ENCODE data around the gene KIF25. TPM values are rescaled to one million over a fixed set of nuclear protein-coding genes. Genes with fewer than 3 reads are reported as not detected.

Gene KIF25
- total and polyA plus RNA-seq, 8 donors: 0.31 to 0.37 (median 0.33) TPM; not detected in 5

- H3K4me1 ChIP-seq: peaks cover 0 to 8% (median 3%) of the 10 kb centered on the region in 4 donors
- no peak for DNase-seq
- 58 to 68% (median 63%) methylated on average over 5 of the region's 5 CpGs for WGBS, 5 donors
- H3K36me3 ChIP-seq: no peaks in the 10 kb centered on the region
- no peaks in the 10 kb centered on the region for H3K9me3 ChIP-seq
- no peak overlapping the region for H3K27ac ChIP-seq
- H3K27me3 ChIP-seq: no peaks in the 10 kb centered on the region
- intact Hi-C loops (cut with DNase I; ENCODE audit: low total_unique reads): no loop called here
- TF ChIP-seq POLR2A (IDR thresholded peaks at IDR 0.05) (no peak), POLR2AphosphoS5 (IDR thresholded peaks at IDR 0.05) (no peak), EP300 (IDR thresholded peaks at IDR 0.05) (no peak)
- TF ChIP-seq, protein P1, sequence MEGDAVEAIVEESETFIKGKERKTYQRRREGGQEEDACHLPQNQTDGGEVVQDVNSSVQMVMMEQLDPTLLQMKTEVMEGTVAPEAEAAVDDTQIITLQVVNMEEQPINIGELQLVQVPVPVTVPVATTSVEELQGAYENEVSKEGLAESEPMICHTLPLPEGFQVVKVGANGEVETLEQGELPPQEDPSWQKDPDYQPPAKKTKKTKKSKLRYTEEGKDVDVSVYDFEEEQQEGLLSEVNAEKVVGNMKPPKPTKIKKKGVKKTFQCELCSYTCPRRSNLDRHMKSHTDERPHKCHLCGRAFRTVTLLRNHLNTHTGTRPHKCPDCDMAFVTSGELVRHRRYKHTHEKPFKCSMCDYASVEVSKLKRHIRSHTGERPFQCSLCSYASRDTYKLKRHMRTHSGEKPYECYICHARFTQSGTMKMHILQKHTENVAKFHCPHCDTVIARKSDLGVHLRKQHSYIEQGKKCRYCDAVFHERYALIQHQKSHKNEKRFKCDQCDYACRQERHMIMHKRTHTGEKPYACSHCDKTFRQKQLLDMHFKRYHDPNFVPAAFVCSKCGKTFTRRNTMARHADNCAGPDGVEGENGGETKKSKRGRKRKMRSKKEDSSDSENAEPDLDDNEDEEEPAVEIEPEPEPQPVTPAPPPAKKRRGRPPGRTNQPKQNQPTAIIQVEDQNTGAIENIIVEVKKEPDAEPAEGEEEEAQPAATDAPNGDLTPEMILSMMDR (IDR thresholded peaks at IDR 0.05): no peak
- H3K4me3 ChIP-seq: no peak overlapping the region
Observed at GRCh38 chr6:168021581-168021980, 24.1 kb downstream of the KIF25 start.

GRCh38 chr6:168022488-168023321, 25.2 kb downstream of the KIF25 start:
- Histone ChIP-seq H3K27me3 (no peaks in the 10 kb centered on the region), H3K27ac (no peak overlapping the region), H3K4me3 (no peak overlapping the region), H3K9me3 (no peaks in the 10 kb centered on the region), H3K36me3 (no peaks in the 10 kb centered on the region), H3K4me1 (peaks cover 0 to 7% (median 3%) of the 10 kb centered on the region in 4 donors)
- TF ChIP-seq POLR2AphosphoS5 (IDR thresholded peaks at IDR 0.05) (no peak), POLR2A (IDR thresholded peaks at IDR 0.05) (no peak), EP300 (IDR thresholded peaks at IDR 0.05) (no peak)
- TF ChIP-seq, protein P1 (IDR thresholded peaks at IDR 0.05): no peak
- no peak for DNase-seq
- intact Hi-C loops (cut with DNase I; ENCODE audit: low total_unique reads): no loop called here
- 67 to 79% (median 74%) methylated on average over 7 of the region's 7 CpGs for WGBS, 5 donors

- no peak overlapping the region for H3K4me3 ChIP-seq
- no peak overlapping the region for H3K27ac ChIP-seq
- 85 to 92% (median 89%) methylated on average over 18 of the region's 18 CpGs for WGBS, 5 donors
- intact Hi-C loops (cut with DNase I; ENCODE audit: low total_unique reads): no loop called here
- peaks cover 0 to 7% (median 3%) of the 10 kb centered on the region in 4 donors for H3K4me1 ChIP-seq
- no peaks in the 10 kb centered on the region for H3K27me3 ChIP-seq
- TF ChIP-seq EP300 (IDR thresholded peaks at IDR 0.05) (no peak), POLR2A (IDR thresholded peaks at IDR 0.05) (no peak), POLR2AphosphoS5 (IDR thresholded peaks at IDR 0.05) (no peak)
- TF ChIP-seq, protein P1 (IDR thresholded peaks at IDR 0.05): no peak
- H3K9me3 ChIP-seq: no peaks in the 10 kb centered on the region
- DNase-seq: no peak
- H3K36me3 ChIP-seq: no peaks in the 10 kb centered on the region
Observed at GRCh38 chr6:168024951-168025510, 27.6 kb downstream of the KIF25 start.

DNA sequence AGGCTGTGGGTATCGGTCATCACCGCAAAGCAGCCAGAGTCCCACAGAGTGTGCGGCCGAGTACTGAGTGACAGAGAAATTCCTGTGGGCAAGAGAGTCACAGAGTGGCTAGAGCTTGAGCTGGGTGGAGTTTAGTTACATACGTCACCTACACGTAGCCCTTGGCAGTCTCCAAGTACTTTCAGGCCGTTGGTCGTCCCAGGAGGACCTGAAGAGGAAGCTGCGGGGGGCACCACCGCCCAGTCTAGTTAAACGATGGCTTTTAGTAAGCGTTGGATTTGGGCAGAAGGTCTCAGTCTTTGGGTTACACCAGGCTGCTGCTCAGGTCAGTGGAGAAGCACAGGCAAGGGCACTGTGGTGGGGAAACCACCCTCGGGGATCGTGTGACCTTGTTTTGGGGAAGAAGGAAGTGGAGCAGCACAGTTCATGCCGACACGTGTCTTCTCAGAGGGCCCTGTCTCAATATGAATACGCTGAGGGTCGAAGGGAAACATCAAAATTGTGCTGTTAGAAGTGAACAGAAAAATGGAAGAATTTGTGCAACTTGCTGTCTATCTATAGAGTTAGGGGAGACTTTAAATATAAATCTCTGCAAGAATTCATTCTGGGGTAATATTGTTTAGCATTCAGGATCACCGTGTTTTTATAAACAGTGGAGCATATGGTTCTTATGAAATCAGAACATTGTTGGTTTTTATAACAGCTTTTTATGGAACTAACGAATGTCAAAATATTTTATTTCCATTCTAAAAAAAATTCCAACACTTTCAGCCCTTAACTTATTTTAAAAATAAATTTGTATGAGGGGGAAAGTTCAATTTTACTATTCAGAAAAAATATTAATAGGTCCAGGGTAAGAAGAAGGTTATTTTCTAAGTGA, 28.6 kb downstream of the KIF25 start:
- Histone ChIP-seq H3K27me3 (no peaks in the 10 kb centered on the region), H3K9me3 (no peaks in the 10 kb centered on the region), H3K4me1 (peaks cover 0 to 7% (median 3%) of the 10 kb centered on the region in 4 donors), H3K4me3 (no peak overlapping the region), H3K27ac (no peak overlapping the region), H3K36me3 (no peaks in the 10 kb centered on the region)
- intact Hi-C loops (cut with DNase I; ENCODE audit: low total_unique reads): no loop called here
- TF ChIP-seq POLR2AphosphoS5 (IDR thresholded peaks at IDR 0.05): no peak
- TF ChIP-seq, protein P1 (IDR thresholded peaks at IDR 0.05): no peak
- TF ChIP-seq EP300 (IDR thresholded peaks at IDR 0.05): no peak
- no peak for TF ChIP-seq POLR2A (IDR thresholded peaks at IDR 0.05)
- WGBS, 5 donors: 84 to 91% (median 88%) methylated on average over 20 of the region's 20 CpGs
- DNase-seq: no peak
